ENCODE results near the gene ZNF48.
A peak's percentile ranks its signal among the peaks of the same experiment; 100 is the strongest.

Gene ZNF48

DNA sequence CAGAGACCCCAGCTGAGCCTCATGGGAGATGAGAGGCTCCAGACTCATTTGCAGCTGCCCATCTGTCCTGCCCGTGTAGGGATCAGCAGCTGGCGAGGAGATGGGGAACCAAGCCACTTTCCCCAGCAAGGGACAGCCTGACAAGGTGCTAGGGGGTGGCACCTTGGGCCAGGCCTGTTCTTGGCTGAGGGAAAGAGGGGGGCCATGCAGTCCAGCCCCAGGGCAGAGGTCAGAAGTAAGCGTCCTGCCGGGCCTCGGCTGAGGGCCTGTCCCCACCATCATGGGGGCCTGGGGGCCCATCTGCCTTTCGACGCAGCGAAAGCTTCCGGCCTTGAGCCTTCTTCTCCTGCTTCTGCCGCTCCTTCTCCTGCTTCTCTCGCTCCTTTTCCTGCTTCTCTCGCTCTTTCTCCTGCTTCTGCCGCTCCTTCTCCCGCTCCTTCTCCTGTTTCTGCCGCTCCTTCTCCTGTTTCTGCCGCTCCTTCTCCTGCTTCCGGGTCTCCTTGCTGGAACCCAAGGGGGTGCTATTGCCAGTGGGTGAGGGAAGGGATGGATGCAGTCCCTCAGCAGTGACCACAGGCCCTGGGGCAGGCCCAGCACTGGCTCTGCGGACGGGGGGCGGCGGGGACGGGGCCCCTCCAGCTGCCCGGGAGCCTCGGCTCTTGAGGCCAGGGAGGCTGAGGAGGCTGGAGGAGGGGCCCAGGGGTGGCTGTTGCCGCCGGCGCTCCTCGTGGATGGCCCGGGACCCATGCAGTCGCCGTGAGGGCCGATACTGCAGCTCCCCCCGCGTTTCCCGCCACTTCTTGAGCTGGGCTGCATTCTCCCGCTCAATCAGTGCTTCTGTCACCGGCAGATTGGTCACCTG lies 37.3 kb upstream of the ZNF48 start:
- H3K4me3 ChIP-seq (ENCODE audit: low read length): no peak overlapping the region
- no peak for DNase-seq (ENCODE audit: low read depth, low spot score)

DNA sequence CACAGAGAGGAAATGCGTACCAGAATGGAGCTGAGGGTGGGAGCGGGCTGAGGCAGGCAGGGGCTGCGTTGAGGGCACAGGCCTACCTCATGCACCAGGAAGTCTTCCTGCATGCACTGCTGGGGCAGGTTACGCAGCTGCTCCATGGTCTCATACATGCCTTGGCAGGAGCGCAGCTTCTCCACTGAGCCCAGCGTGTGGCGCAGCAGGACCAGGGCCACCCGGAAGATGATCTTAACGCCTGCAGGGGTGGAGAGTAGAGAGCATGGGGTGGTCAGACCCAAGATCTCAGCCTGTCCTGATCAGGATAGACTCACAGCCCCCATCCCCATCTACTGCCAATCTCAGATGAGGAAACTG lies 36.7 kb upstream of the ZNF48 start:
- no peak overlapping the region for H3K4me3 ChIP-seq (ENCODE audit: low read length)
- DNase-seq (ENCODE audit: low read depth, low spot score): no peak

DNA sequence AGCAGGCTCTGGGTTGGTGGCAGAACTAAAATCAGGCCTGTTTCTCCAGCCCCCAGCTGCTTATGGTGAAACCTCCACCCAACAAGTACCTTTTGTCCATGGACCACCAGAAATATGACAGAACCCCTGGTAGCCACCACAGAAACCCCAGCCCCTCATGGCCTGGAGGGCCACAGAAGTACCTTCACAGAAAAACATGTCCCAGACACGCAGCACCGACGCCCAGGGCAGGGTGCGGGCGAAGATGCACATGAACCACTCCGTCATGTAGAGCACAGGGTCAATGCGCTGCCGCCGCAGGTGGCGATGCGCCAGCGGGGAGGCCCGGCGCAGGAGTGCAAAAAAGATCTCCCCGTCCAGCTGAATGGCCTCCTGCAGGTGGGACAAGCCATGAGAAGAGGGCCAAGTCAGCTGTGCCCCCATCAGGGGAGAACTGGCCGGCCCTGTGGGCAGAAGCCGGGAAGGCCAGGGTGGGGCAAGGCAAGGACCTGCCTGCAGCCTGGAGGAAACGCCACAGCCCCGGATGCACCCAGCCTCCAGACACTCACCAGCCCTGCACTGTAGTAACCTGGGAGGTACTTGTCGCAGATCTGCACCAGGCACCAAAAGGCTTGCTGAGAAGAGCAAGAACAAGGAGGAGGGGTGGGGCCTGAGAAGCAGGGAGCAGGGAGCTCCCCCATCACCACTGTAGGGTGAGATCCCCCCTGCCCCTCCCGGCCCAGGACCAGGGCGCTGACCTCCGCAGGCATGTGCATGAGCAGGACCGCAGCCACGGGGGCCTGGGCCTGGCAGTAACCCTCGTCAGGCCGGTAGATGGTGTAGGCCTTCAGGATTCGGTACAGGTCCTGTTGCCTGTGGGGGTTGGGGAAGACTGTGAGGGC lies 36.0 kb upstream of the ZNF48 start:
- H3K4me3 ChIP-seq (ENCODE audit: low read length): no peak overlapping the region
- no peak for DNase-seq (ENCODE audit: low read depth, low spot score)

DNA sequence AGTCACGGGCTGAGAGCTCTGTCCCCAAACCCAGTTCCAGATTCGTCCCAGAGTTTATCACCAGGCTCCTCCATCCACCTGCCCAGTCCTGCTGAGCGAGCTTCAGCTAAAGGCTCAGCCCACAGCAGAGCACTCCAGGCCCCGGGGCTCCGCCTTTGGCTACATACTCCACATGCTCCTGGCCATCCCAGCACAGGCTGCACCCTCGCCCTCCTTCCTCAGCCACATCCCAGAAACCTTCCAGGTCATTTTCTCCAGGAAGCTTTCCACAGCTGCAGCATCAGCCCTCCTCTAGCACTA lies 35.4 kb upstream of the ZNF48 start:
- DNase-seq (ENCODE audit: low read depth, low spot score): no peak
- no peak overlapping the region for H3K4me3 ChIP-seq (ENCODE audit: low read length)

DNA sequence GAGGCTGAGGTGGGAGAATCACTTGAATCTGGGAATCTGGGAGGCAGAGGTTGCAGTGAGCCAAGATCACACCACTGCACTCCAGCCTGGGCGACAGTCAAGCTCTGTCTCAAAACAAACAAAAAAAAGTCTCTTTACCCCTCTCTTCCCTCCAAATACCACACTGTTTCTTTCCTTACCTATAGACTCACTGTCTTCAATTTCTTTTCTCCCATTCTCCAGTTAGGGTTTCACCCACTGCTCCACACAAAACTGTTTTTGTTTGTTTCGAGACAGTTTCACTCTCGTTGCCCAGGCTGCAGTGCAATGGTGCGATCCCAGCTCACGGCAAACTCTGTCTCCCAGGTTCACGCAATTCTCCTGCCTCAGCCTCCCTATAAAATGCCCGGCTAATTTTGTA lies 34.0 kb upstream of the ZNF48 start:
- no peak for DNase-seq (ENCODE audit: low read depth, low spot score)
- H3K4me3 ChIP-seq (ENCODE audit: low read length): no peak overlapping the region

DNA sequence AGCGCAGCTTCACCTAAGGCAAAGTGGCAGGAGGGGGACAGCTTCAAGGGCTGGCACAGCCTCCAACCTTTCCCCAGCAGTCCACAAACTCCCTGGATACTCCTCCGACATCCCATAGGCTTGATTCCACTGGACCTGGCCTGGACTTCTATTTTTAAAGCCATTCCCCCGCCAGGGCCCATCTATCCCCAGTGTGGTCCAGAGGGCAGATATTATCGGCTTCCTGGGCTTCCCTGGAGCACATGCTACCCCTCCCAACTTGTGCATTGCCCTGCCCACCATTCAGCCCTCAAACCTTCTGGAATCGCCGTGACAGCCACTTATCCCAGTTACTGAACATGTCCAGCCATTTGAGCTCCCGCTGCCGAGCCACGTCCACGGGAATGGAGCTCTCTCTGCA lies 30.0 kb upstream of the ZNF48 start:
- no peak overlapping the region for H3K4me3 ChIP-seq (ENCODE audit: low read length)

DNA sequence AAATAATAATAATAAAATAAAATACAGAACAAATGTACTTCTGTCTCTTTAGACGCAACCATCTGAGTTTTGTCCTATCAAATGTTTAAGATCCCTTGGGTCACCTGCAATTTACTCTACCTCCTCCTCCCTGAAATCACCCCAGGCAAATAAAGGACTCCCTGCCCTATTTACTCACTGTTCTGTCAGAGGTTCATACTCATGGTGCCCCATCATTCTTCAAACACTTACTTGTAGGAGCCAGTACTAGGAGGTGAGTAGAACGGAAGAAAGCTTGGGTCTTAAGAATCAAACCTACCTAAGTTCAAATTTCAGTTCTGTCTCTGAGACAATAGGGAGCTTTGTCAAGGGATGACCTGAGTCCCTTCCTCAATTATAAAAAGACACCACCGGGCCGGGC lies 28.7 kb upstream of the ZNF48 start:
- H3K4me3 ChIP-seq (ENCODE audit: low read length): no peak overlapping the region
- no peak for DNase-seq (ENCODE audit: low read depth, low spot score)

More for the DNA sequence above, 30.0 kb upstream of the ZNF48 start:
- no peak for DNase-seq (ENCODE audit: low read depth, low spot score)

DNA sequence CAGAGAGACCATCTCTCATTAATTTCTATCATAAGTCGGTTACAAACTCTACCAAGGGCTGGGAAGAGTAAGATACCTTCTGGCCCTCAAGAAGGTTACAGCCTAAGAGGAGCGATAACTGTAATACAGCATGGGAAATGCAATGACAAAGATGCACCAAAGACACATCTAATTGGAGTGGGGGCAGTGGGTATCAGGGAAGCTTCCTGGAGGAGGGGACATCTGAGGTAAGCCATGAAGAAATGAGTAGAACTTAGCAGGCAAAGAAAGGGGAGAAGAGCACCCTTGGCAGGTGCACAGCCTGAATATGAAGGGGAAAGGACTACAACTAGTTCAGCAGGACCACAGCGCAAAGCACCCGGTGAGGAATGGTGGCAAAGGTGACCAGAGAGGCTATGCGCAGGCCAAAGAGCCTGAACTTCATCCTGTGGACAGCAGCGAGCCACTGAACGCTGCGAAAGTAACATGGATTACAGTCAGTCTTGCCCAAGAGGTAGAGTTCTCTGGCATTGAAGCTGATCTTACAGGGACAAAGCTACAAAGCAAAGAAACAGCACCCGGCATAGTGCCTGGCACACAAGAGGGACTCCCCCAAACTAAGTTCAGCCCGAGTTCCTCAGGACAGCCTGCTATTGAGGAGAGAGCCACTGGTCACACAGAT lies 27.7 kb upstream of the ZNF48 start:
- no peak overlapping the region for H3K4me3 ChIP-seq (ENCODE audit: low read length)
- DNase-seq (ENCODE audit: low read depth, low spot score): no peak

DNA sequence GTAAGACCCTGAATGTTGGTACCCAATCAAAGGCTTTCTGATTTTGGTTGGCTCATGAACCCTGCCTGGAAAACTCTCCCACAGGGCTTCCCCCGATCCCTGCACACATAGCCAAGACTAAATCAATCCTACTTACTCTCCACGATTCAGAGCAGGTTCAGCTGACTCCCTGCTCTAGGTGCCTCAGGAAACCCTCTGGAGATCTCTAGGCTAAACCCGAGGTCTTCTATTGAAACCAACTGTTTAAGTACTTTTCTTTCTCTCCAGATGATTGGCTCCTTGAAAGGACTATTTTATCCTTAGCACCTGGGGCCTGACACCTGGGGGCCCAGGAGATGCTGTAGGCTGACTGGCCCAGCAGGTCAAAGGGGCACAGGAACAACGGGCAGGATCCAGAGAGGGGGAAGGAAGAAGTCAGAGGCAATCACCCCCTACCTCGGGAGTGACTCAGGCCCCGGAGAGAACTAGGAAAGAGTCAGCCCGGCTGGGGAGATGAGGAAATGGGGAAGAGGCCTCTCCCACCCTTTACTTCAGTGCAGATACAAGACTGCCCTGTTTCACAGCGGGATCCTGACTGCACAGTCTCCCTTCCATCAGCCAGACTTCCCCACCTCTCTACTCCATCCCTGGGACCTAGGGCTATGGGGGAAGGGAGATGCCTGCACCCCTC lies 27.0 kb upstream of the ZNF48 start:
- no peak for DNase-seq (ENCODE audit: low read depth, low spot score)

DNA sequence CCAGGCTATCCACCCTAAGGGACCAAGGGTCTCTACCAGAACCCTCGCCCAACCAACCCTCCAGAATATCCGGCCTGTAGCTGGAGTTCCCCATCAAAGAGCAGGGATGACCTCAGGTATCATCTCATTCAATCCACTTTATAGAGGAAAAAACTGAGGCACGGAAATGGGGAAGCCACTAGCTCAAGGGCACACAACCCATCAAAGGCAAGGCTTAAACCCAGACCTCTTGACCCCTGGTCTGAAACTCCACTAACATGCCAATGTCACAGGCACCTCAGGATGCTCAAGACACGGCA lies 26.5 kb upstream of the ZNF48 start:
- peak overlapping the region; percentile 76 for H3K4me3 ChIP-seq (ENCODE audit: low read length)
- DNase-seq (ENCODE audit: low read depth, low spot score): no peak

More for the DNA sequence above, 27.0 kb upstream of the ZNF48 start:
- H3K4me3 ChIP-seq (ENCODE audit: low read length): peak overlapping the region; percentile 76

DNA sequence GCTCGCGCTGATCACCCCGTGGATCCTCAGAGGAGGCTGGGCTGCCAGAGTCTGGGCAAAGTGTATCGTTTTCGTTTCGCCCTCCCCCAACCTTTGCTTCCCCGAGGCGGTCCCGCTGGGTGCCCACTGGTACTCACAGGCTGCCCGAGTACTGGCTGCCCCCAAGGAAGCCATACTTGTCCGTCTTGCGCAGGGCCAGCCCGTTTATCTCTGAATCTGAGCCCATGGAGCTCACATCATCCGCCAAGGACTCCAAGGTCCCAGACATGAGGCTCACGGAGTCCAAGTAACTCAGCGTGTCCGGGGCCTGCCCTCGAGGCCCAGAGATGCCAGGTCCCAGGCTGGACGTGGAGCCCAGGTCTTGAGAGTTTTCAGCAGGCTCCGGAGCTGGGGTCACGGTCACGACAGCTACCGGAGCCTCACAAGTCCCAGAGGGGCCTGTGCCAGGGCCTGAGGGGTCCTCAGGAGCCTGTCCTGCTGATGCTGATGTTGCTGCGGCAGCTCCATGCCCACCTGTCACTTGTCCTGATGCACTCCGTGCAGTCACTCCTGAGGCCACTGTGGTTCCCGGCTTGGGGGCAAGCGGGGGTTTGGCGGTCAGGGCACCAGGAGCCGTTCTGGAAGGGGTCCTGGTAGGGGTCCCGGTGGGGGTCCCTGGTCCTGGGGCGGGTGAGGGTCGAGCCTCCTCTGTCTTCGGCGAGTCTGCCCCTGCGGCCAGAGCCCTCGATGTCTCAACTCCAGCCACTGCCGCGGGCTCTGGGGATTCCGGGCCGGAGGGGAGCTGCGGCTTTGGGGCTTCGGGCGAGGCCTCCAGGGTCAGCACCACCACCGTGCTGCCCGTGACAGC lies 25.9 kb upstream of the ZNF48 start:
- DNase-seq (ENCODE audit: low read depth, low spot score): no peak

DNA sequence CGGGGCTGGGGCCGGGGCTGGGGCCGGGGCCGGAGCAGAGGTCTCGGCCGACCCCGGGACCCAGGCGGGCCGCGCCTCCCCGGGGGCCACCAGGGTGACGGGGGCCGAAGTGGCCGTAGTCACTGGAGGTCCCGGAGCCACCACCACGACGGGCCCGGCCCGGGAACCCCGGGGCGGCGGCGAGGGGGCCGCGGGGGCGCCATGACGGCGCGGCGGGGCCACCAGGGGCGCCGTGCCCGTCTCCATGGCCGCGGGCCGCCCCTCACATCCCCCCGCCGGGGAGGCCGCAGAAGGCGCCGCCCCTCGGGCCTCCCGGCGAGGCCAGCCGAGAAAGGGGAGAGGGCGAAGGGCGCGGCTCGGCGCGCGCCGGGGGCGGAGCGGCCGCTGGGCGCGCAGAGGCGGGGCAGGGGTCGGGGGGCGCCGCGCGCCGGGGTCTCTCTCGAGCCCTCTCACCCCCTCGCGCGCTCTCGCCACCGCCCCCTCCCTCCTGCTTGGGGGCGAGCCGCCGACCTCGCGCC lies 25.2 kb upstream of the ZNF48 start:
- no peak for DNase-seq (ENCODE audit: low read depth, low spot score)
- H3K4me3 ChIP-seq (ENCODE audit: low read length): peak overlapping the region; percentile 76

More for the DNA sequence above, 25.9 kb upstream of the ZNF48 start:
- peak overlapping the region; percentile 76 for H3K4me3 ChIP-seq (ENCODE audit: low read length)

DNA sequence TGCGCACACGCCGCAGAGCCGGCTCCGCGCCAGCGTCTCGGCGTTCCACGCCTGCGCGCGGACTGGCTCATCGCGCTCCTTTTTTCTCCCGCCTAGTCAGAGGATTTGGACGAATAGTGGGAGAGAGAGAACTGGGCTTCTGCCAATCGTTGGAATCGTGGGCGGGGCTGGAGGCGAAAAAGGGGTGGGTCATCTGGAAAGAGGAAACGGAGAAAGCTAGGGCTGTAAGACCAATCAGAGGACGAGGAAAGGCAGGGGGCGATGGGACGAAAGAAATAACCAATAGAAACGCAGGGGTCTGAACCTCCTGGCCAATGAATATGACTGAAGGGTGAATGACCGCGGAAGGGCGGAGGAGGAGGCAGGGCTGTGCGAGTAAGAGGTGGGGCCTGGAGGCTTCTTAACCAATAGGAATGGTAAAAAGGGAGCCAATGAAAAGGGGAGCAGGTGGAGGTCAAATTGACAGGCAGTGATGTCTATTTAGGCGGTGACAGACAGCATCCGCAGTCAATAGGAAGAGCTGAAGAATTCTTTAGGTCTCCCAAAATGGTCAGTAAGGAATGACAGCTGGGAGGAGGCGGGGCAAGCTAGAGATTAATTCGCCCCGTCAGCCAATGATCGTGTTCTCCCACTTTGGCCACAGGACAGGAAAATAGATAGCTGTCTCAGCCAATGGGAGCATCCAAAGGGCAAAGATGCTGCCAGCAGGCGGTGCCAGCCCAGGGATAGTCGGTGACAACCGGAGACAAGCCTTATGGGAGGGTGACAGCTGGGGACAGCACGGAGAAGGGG lies 24.6 kb upstream of the ZNF48 start, which contains the start of gene TBC1D10B:
Gene TBC1D10B, minus strand, starts transcription at position 39 of the 792 bp plus-strand sequence. CDS start 311 bp downstream, outside the sequence.
- peak; percentile 100 for DNase-seq (ENCODE audit: low read depth, low spot score)
- H3K4me3 ChIP-seq (ENCODE audit: low read length): peak within 1 kb of the TSS; percentile 76

DNA sequence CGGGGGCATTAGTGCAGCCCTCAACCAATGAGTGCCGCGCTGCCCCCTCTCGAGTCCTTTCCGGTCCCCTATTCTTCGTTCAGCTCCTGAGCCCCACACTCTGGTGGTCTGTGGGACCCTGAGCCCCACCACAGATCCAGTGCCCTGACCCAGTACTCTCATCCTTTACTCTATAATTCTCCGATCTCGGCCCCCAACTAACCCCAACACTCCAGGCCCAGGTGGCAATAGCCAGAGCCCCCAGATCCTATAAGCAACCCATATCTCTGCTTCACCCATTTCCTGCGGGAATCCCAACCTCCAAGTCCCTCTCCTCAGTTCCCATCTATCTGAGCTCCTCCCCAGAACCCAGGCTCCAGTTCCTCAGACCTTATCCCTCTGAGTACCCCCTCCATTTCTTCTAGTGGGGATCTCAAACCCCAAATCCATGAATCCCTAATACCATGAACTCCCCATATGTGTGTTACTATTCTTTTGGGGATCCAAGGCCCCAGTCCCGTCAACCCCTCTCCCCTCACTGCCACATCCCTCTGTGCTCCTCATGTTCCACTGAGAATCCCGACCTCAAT lies 23.9 kb upstream of the ZNF48 start:
- H3K4me3 ChIP-seq (ENCODE audit: low read length): peak overlapping the region; percentile 49
- no peak for DNase-seq (ENCODE audit: low read depth, low spot score)

DNA sequence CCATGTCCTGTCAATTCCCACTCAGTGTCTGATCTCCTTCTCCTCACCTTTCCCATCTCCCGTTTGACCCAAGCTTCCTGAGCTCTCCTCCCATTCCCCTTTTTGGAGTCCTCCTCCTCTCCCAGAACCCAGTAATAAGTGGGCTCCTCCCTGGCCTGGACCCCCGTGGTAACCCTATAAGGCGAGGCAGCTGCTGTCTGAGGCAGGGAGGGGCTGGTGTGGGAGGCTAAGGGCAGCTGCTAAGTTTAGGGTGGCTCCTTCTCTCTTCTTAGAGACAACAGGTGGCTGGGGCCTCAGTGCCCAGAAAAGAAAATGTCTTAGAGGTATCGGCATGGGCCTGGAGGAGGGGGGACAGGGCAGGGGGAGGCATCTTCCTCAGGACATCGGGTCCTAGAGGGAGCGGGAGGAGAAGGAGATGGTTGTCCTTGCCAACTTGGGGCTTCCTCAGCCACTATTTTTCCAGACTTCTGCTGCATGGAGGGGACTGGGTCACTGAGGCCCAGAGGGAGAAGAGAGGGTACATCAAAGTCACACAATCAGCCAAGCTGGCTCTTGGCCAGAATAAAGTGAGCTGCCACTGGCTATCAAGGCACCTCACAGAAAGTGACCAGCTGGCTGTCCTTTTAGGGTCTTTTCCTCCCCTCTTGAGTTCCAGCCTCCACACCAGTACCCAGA lies 23.0 kb upstream of the ZNF48 start:
- no peak for DNase-seq (ENCODE audit: low read depth, low spot score)

DNA sequence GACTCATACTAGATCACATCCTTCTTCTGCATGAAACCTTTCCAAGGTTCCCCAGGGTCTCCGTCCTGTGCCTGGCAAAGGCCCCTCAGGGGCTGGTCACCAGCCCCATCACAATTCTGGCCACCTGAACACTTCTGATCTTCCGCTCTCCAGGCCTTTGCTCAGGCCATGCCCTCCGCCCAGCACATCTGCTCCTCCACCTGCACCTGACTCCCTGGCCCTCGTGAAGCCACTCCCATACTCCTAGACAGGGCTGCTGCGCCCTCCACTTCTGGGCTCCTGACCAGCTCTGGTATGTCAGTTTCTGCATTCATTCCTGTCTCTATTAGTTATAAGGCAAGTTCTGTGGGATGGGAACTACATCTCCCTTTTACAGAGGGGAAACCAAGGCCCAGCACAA lies 22.5 kb upstream of the ZNF48 start:
- H3K4me3 ChIP-seq (ENCODE audit: low read length): no peak overlapping the region
- no peak for DNase-seq (ENCODE audit: low read depth, low spot score)

More for the DNA sequence above, 23.0 kb upstream of the ZNF48 start:
- no peak overlapping the region for H3K4me3 ChIP-seq (ENCODE audit: low read length)

DNA sequence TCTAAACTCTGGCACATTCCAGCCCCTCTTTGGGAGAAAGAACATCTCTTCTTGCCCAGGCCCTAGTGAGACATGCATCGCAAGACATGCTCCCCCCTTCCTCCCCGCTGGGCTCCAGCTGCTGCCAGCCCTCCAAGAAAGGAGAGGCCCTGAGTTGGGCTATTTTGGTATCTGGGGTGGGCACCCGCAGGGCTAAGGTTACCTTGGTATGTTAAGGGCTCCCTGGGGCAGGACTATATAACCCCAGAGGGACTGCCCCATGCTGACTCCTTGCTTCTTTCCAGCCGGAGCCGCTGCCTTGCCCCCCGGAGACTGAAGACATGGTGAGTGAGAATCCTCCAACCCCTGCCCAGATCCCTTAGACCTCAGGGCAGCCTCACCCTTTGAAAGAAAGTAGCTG lies 20.7 kb upstream of the ZNF48 start, which contains the start of gene MYL11:
Gene MYL11, plus strand, starts transcription at position 265 of the 400 bp plus-strand sequence. Its CDS starts 56 bp downstream, at position 321.
- H3K4me3 ChIP-seq (ENCODE audit: low read length): no peak within 1 kb of the TSS
- DNase-seq (ENCODE audit: low read depth, low spot score): no peak
